DND-41 (cell line): Measurements from ENCODE around the gene DSTN.

ENCODE experiments used
- ATAC-seq: fragments of 200-7000 bp; cut with Tn5 transposase; 3 replicates; pipeline ENCODE4 v1.9.1; 2021; ENCODE audit warnings: low read depth; ENCODE audit not compliant: insufficient read depth
- DNase-seq: peaks from one replicate; pipeline ENCODE4 v3.0.0-alpha.2; 2020
- H2AFZ ChIP-seq: 2 replicates; pipeline ENCODE4 v1.6.0; 2012; ENCODE audit warnings: low read depth, low read length
- H3K27ac ChIP-seq: 2 replicates; pipeline ENCODE4 v1.5.1; 2012; ENCODE audit warnings: low read length, inconsistent platforms
- H3K27me3 ChIP-seq: fragments of 200-600 bp; sonication (generic); 2 replicates; pipeline ENCODE4 v1.6.0; 2012; ENCODE audit warnings: low read length, mild to moderate bottlenecking, inconsistent platforms; ENCODE audit not compliant: insufficient read depth, poor library complexity
- H3K36me3 ChIP-seq: 2 replicates; pipeline ENCODE4 v1.5.1; 2012; ENCODE audit warnings: low read length, inconsistent platforms; ENCODE audit not compliant: insufficient read depth
- H3K4me1 ChIP-seq: 2 replicates; pipeline ENCODE4 v1.5.1; 2012; ENCODE audit warnings: mild to moderate bottlenecking, low read length; ENCODE audit not compliant: insufficient read depth
- H3K4me2 ChIP-seq: 2 replicates; pipeline ENCODE4 v1.6.0; 2012; ENCODE audit warnings: mild to moderate bottlenecking, moderate library complexity, low read length, inconsistent platforms; ENCODE audit not compliant: insufficient read depth
- H3K4me3 ChIP-seq, 2 experiments: fragments of 200-600 bp in 1 of 2; shearing (Covaris generic) in 1 of 2; 2 replicates each; pipeline ENCODE4 v1.5.1; 2012 to 2016; ENCODE audit warnings: inconsistent platforms in 2 of 2, low read length in 2 of 2, mild to moderate bottlenecking in 2 of 2, low read depth in 1 of 2, moderate library complexity in 1 of 2
- H3K79me2 ChIP-seq: 2 replicates; pipeline ENCODE4 v1.6.0; 2012; ENCODE audit warnings: low read length, inconsistent platforms; ENCODE audit not compliant: insufficient read depth
- H3K9ac ChIP-seq: 2 replicates; pipeline ENCODE4 v1.6.0; 2012; ENCODE audit warnings: low read depth, mild to moderate bottlenecking, inconsistent platforms, low read length, moderate library complexity
- H3K9me3 ChIP-seq: 2 replicates; pipeline ENCODE4 v1.5.1; 2012; ENCODE audit warnings: low read length, moderate library complexity, mild to moderate bottlenecking, inconsistent platforms; ENCODE audit not compliant: insufficient read depth, severe bottlenecking
- H4K20me1 ChIP-seq: 2 replicates; pipeline ENCODE4 v1.6.0; 2012; ENCODE audit warnings: low read length; ENCODE audit not compliant: insufficient read depth
- CTCF ChIP-seq: IDR thresholded peaks from 2 replicates; pipeline ENCODE4 v1.5.1; 2012; ENCODE audit warnings: borderline replicate concordance, low read length, moderate library complexity, mild to moderate bottlenecking; ENCODE audit not compliant: poor library complexity, severe bottlenecking; ENCODE audit errors: extremely low read depth
- EZH2 ChIP-seq: IDR thresholded peaks from 3 replicates; pipeline ENCODE4 v1.6.1; 2012; ENCODE audit warnings: borderline replicate concordance, low read depth, mild to moderate bottlenecking, moderate library complexity, low read length, inconsistent platforms; ENCODE audit not compliant: severe bottlenecking

Gene DSTN

DNA sequence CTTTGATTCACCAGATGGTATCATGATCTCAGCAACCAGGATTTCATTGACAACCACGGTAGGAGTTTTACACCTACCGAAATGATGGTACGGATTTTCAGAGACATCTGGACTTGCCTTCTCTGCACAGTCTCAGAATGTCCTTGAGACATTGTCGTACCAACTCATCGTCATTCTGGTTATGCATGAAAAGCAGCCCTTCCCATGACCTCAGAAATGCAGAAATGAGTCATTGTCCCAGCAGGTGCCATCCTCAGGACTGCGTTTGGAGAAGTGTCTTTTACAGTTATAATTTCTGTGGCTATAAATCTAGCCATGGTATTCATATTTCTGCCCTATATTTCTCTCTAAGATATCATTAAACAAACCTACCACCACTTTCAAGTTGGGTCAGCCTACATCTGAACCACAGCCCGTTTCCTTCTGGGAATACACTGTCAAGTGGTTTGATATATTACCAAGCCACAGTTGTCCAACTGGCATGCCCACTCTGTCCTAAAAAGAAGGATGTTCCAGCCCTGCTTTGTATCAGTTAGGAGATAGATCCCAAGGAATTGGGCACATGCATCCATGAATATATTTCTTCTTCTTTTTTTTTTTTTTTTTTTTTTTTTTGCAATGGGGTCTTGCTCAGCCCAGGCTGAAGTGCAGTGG, 31.2 kb upstream of the DSTN start:
- Histone ChIP-seq H3K4me1 (no peaks in the 10 kb centered on the region), H3K4me3 (no peak overlapping the region), H2AFZ (no peak overlapping the region), H3K9me3 (no peaks in the 10 kb centered on the region), H3K4me2 (no peak overlapping the region), H3K27me3 (peaks cover 15% of the 10 kb centered on the region), H3K36me3 (no peaks in the 10 kb centered on the region), H3K27ac (no peak overlapping the region), H3K79me2 (no peaks in the 10 kb centered on the region), H3K9ac (no peak overlapping the region), H4K20me1 (no peaks in the 10 kb centered on the region)
- ATAC-seq (no peak), DNase-seq (no peak)
- no peak for TF ChIP-seq CTCF
- no peak for TF ChIP-seq EZH2

DNA sequence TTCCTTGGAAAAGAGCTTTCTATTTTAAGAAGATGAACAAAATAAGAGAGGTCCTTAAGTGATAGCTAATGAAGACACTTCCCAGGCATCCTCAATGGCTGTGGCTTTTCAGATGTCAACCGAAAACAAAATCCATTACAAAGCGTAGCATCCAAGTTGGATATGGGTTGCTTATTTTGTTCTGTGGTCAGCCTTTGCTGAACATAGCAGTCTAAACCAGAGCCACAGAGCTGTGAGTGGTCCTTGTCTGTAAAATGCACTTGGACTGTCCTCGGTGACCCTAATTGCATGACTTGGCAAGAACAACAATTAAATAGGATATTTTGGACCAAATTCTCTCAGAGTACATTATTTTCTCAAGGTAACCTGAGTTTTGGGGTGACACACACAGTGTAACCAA, 28.3 kb upstream of the DSTN start:
- H3K4me2 ChIP-seq: no peak overlapping the region
- no peak overlapping the region for H3K27ac ChIP-seq
- no peak overlapping the region for H3K4me3 ChIP-seq
- DNase-seq (no peak), ATAC-seq (no peak)
- no peaks in the 10 kb centered on the region for H3K9me3 ChIP-seq
- H3K36me3 ChIP-seq: no peaks in the 10 kb centered on the region
- no peak overlapping the region for H3K9ac ChIP-seq
- no peaks in the 10 kb centered on the region for H4K20me1 ChIP-seq
- TF ChIP-seq EZH2 (no peak), CTCF (no peak)
- H3K4me1 ChIP-seq: no peaks in the 10 kb centered on the region
- no peak overlapping the region for H2AFZ ChIP-seq
- no peaks in the 10 kb centered on the region for H3K79me2 ChIP-seq
- peaks cover 18% of the 10 kb centered on the region for H3K27me3 ChIP-seq

GRCh38 chr20:17541996-17542395, 27.9 kb upstream of the DSTN start:
- Histone ChIP-seq H3K27ac (no peak overlapping the region), H4K20me1 (no peaks in the 10 kb centered on the region), H3K4me1 (no peaks in the 10 kb centered on the region), H3K27me3 (peaks cover 18% of the 10 kb centered on the region), H3K4me2 (no peak overlapping the region), H3K36me3 (no peaks in the 10 kb centered on the region), H3K79me2 (no peaks in the 10 kb centered on the region), H3K9ac (no peak overlapping the region), H2AFZ (no peak overlapping the region), H3K4me3 (no peak overlapping the region), H3K9me3 (no peaks in the 10 kb centered on the region)
- ATAC-seq (no peak), DNase-seq (no peak)
- TF ChIP-seq EZH2: no peak
- no peak for TF ChIP-seq CTCF

DNA sequence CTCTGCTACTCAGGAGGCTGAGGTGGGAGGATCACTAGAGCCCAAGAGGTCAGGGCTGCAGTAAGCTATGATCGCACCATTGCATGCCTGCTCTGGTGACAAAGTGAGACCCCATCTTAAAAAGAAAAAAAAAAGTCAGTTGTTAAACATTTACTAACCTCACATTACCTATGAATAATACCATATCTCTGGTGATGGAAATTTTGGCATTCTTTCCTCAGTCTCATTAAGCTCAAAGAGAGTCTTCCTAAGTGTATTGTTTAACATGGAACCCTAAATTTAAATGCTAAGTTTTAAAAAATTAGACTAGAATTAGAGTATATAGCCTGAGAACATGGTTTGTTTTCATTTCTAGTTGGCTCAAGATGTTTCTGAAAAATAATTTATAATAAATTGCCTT, 27.4 kb upstream of the DSTN start:
- Histone ChIP-seq H3K27me3 (peaks cover 18% of the 10 kb centered on the region), H3K9me3 (no peaks in the 10 kb centered on the region), H3K79me2 (no peaks in the 10 kb centered on the region), H3K4me2 (no peak overlapping the region), H2AFZ (no peak overlapping the region), H3K36me3 (no peaks in the 10 kb centered on the region), H4K20me1 (no peaks in the 10 kb centered on the region), H3K27ac (no peak overlapping the region), H3K4me3 (no peak overlapping the region), H3K9ac (no peak overlapping the region), H3K4me1 (no peaks in the 10 kb centered on the region)
- ATAC-seq (no peak), DNase-seq (no peak)
- TF ChIP-seq EZH2: no peak
- no peak for TF ChIP-seq CTCF
